Right forelimb (tissue), 1 donor: ENCODE measurements around the gene GIT2.

Source experiments
- DNase-seq: peaks from one replicate; pipeline ENCODE4 v3.0.0-alpha.2; 2018

The GIT2 gene

DNA sequence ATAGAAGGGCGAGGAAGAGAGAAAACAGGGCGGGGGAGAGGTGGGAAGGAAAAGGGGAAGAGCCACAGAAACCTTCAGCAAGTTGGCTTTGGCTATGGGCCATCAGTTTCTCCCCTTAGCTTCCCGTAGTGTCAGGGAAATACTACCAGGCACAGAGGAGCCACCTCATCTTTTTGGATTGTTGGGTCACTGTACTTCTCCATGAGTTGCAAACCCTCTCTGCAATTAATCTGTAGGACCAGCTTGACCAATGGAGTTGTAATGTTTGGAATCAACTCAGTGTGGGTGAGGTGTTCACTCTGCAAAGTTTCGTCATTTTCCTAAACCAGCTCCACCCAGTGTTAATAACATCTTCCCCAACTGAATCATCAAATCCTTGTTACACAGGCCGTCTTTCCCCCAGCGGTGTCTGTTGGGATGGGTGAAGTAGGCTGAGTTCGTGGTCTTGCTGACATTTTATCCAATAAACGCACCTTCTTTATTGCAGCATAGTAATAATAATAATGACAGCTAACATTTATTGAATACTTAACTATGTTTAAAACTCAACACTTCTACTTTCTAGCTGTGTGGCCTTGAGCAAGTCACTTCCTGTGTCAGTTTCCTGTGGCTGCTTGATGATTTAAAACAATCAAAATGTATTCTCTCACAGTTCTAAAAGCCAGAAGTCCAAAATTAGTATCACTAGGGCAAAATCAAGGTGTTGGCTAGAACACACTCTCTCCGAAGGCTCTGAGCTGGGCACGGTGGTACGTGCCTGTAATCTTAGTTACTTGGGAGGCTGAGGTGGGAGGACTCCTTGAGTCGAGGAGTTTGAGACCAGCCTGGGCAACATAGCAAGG, 107.8 kb downstream of the GIT2 start:
- DNase-seq: no peak

DNA sequence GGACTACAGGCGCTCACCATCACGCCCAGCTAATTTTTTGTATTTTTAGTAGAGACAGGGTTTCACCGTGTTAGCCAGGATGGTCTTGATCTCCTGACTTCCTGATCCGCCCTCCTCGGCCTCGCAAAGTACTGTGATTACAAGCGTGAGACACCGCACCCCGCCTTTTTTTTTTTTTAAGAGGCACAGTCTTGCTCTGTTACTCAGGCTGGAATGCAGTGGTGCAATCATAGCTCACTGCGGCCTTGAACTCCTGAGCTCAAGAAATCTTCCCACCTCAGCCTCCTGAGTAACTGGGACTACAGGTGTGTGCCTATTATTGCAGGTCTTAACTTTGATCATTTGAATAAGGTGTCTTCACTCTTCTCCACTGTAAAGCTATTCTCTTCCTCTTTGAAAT, 110.6 kb downstream of the GIT2 start:
- DNase-seq: no peak

DNA sequence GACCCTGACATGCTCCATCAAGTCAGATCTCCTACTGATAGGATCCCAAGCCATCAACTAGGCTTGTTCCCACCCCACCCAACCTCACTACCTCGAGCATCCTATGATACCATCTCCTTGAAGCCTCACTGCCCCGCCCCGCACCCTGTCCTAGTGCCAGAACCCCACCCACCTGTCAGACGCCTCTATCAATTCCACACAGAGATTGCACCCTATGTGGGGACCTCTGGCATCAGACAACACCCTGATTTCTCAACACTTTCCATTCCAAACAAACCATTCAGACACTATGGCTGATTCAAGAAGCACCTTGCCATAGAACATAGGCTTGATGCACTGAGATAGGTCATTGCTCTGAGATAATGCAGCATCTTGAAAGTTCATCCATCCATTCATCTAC, 112.7 kb downstream of the GIT2 start:
- DNase-seq: no peak

DNA sequence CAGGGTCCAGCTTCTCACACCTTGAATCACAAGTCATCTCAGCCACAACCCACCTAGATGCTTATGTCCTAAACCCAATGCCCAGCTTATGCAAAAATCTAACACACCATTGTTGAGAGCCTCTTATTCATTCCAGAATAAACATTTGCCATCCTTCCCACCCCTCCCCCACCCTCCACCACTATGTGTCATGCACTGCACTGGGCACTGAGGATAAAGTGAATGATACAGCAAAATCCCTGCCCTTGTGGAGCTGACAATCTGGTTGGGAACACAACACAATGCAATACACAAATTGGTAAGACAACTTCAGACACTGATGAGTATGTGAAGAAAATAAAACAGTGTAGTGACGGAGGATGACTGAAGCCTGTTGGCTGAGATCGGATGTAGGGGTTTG, 114.4 kb downstream of the GIT2 start:
- DNase-seq: no peak

DNA sequence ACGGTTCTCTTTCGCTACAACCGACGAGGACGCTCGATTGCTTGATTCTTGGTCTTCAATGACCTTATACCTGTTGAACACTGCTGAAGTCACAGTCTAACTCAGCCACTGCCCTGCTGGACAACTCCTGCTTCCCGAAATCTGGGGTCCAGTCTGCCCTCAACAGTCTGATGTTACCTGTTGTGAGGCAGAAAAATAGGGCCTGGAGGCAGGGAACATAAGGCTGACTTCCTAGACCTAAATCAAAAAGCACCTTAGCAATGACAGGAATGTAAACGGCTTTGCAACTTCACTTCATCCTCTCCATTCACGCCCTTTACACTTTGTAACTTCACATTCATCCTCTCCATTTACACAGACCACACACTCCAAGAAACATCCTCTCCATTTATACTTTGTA, 115.2 kb downstream of the GIT2 start:
- DNase-seq: no peak

DNA sequence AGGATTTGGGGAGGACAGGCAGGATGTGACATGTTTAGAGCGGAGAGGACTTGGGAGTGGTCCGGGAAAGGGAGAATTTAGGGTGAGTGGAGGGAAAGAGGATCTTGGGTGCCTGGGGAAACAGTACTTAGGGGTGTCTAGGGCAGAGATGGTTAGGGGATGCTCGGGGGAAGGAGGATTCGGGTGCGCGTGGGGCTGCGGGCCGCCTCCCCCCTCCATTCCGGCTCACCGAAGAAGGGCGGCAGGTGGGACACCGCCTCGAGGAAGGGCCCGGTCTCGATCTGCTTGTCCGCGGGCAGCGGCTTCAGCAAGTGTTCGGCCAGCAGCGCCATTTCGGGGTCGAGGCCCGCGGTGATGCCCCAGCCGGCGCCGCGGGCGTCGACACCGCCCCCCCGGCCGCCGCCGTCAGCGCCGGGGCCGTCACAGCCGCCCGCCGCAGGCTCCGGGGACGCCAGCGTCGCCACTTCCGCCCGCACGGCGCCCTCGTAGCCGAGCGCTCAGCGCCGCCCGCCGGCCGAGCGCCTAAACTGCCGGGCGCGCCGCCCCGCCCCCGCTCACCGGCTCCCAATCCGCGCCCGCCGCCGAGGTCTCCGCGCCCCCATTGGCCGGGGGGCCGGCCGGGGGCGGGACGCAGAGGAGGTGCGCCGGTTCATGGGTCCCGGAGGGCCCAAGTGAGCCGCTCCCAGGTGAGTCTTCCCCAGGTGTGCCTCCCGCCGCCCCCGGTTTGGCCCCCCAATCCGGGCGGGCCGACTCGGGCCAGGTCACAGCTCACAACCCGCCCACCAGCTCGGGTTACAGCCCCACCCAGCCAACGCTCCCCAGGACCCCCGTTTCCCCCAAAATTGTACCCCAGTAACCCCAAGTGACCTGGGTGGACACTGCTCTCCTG, 115.9 kb downstream of the GIT2 start, which contains the start of gene GLTP:
Gene GLTP, minus strand, starts transcription at position 499 of the 889 bp plus-strand sequence. Its CDS starts 167 bp downstream, at position 332.
- peak; percentile 90 for DNase-seq
